Heart left ventricle (tissue), 16 donors: ENCODE results near the gene ERCC6L2. TPM values are rescaled to one million over a fixed set of nuclear protein-coding genes. Genes with fewer than 3 reads are reported as not detected.

Experiments
- ATAC-seq, 4 donors: fragments of 200-7000 bp; cut with Tn5 transposase; one replicate each; pipeline ENCODE4 v1.9.1; 2020 to 2022; ENCODE audit warnings: moderate library complexity in 4 of 4, mild to moderate bottlenecking in 3 of 4, moderate number of reproducible peaks in 1 of 4
- DNase-seq, 5 donors: peaks; one replicate each; pipeline ENCODE4 v3.0.0-alpha.2; 2020
- H3K27ac ChIP-seq, 12 donors: fragments of 200-600 bp; sonication (generic) in 4 of 12; one replicate each; pipeline versions ENCODE4 v1.5.0 to v1.8.0; 2016 to 2022; ENCODE audit warnings: mild to moderate bottlenecking in 2 of 12
- H3K27me3 ChIP-seq, 9 donors: fragments of 200-600 bp; sonication (generic) in 2 of 9; one replicate each; pipeline versions ENCODE4 v1.5.1 to v1.8.0; 2016 to 2022; ENCODE audit warnings: mild to moderate bottlenecking in 3 of 9
- H3K36me3 ChIP-seq, 9 donors: fragments of 200-600 bp; sonication (generic) in 2 of 9; one replicate each; pipeline versions ENCODE4 v1.5.0 to v1.8.0; 2018 to 2022; ENCODE audit warnings: mild to moderate bottlenecking in 2 of 9
- H3K4me1 ChIP-seq, 12 donors: fragments of 200-600 bp; sonication (generic) in 4 of 12; one replicate each; pipeline versions ENCODE4 v1.5.0 to v1.8.0; 2016 to 2022; ENCODE audit warnings: mild to moderate bottlenecking in 3 of 12
- H3K4me3 ChIP-seq, 12 donors: fragments of 200-600 bp; sonication (generic) in 4 of 12; one replicate each; pipeline versions ENCODE4 v1.5.0 to v1.8.0; 2017 to 2022; ENCODE audit warnings: mild to moderate bottlenecking in 9 of 12, moderate library complexity in 4 of 12
- H3K9me3 ChIP-seq, 12 donors: fragments of 200-600 bp; sonication (generic) in 4 of 12; one replicate each; pipeline versions ENCODE4 v1.5.0 to v1.8.0; 2016 to 2022; ENCODE audit warnings: mild to moderate bottlenecking in 1 of 12
- CTCF ChIP-seq, 12 donors: fragments of 200-600 bp; sonication (generic) in 4 of 12; IDR thresholded peaks; one replicate each; pipeline versions ENCODE4 v1.5.0 to v1.8.0; 2018 to 2022; ENCODE audit warnings: antibody characterized with exemption in 12 of 12, mild to moderate bottlenecking in 5 of 12
- POLR2A ChIP-seq, 2 donors: fragments of 450-650 bp; IDR thresholded peaks; one replicate each; pipeline ENCODE4 v1.6.1; 2017; ENCODE audit warnings: antibody characterized with exemption in 2 of 2, mild to moderate bottlenecking in 2 of 2, moderate library complexity in 2 of 2
- WGBS, 4 donors: extraction: QIAGEN DNeasy Blood & Tissue Kit in 2 of 4; methylation state at CpG; one replicate each; pipeline versions ENCODE4 v1.1.5 to v1.1.7; 2013 to 2018; 5-methylcytosine and 5-hydroxymethylcytosine counted together
- intact Hi-C, 10 donors: fragments of 100-400 bp; cut with DNase I; formaldehyde crosslinking; loops; one replicate each; pipeline versions ENCODE4 v1.11.1 to v1.14.2; 2022
- polyA plus RNA-seq, 2 donors: library from polyadenylated mRNA; stranded (reverse); fragments of 200-250 nt; gene quantifications; one replicate each; pipeline ENCODE4 v1.2.3, GENCODE V29; 2013
- total RNA-seq, 9 donors: library from RNA; depleted of rRNA in 2 of 9; stranded (reverse); fragments of >200 nt in 2 of 9; fragmentation: NEBNext Ultra II Directional in 3 of 9; extraction: Animal tissue kit (Norgen Biotek cat#: 25700) in 3 of 9; gene quantifications; one replicate each; pipeline versions ENCODE4 v1.1.0 to v1.2.4, GENCODE V29; 2016 to 2023
- donor health status: ischemic (EF 13 %, LVEDD 7.1; RV severe dilation, severe dysfunction).
- donor health status: healthy with polysubstance abuse.
- donor health status: DM: no; HTN: yes; CAD: no.
- donor health status: DM: no; HTN: no; CAD: no.
- donor health status: ischemic (EF 25% LVEDD 6.9; RV normal size, moderate dysfunction).
- donor health status: ischemic (EF 25% LVEDD 5.7; RV mildly dilated, moderate dysfunction).
- donor health status: healthy.
- donor health status: DM: yes; HTN: yes; CAD: no.
- donor health status: ischemic (EF 35%, LVEDD 5.7; RV mildly dilated, moderate dysfunction).
- donor health status: nonischemic (EF 11% LVEDD 7.7; RV severe dilation, severe dysfunction).
- donor health status: DM: yes; HTN: yes; CAD: no.
- donor health status: PGD.
- donor health status: ischemic (EF 29% LVEDD 5.4; RV normal size, mild dysfunction).
- donor health status: nonischemic (EF 23%, LVEDD 6.1; RV moderate dilation, normal function).

ERCC6L2 gene
- total and polyA plus RNA-seq, 11 donors = 4.0 to 46.8 (median 27.4) TPM

DNA sequence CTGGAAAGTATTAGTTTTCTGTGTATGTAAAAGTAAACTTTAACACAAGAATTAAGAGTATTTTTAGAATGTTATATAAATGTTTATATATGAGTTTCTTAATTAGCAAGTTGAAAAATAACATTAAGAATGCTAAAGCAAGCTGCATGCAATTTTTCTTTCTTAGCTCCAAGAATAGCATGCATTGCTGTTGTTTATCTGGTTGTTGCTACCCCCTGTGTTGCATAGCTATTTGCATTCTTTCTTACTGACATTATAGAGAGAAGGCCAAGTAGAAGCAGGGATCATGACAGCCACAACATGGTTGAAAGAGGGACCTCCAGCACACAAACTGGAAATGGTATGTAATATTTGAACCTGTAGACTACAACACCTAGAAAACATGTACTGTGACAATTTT lies 94.8 kb downstream of the ERCC6L2 start:
- Histone ChIP-seq H3K27me3 (no peaks in the 10 kb centered on the region), H3K4me1 (peaks cover 0 to 10% (median 0%) of the 10 kb centered on the region in 12 donors), H3K4me3 (no peak overlapping the region), H3K36me3 (peaks cover 0 to 64% (median 32%) of the 10 kb centered on the region in 9 donors), H3K9me3 (no peaks in the 10 kb centered on the region), H3K27ac (no peak overlapping the region)
- ATAC-seq (peak in 2 of 4 donors; percentile 36 to 50), DNase-seq (no peak)
- intact Hi-C loops = no loop called here
- TF ChIP-seq CTCF (IDR thresholded peaks at IDR 0.05) (no peak), POLR2A (IDR thresholded peaks at IDR 0.05) (no peak)

DNA sequence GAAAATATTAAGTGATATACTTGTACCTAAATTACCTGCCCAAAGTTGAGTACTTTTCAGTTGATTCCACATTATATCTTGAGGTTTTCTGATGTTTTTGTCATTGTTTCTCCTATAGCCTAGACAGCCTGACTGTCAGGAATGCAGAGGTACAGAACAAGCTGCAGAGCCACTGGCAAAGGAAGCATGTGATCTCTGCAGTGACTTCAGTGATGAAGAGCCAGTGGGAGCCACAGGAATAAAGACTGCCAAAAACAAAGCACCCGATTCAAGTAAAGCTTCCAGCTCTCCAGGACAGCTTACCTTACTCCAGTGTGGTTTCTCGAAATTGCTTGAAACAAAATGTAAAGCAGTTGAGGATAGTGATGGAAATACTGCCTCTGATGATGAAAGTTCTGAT lies 96.3 kb downstream of the ERCC6L2 start:
- intact Hi-C loops = no loop called here
- no peak overlapping the region for H3K4me3 ChIP-seq
- peak; percentile 57 to 78 (median 68) for ATAC-seq
- H3K27ac ChIP-seq = peak overlapping the region in 1 of 12 donors; percentile 25
- H3K36me3 ChIP-seq = peaks cover 0 to 57% (median 27%) of the 10 kb centered on the region in 9 donors
- 53 to 69% (median 61%) methylated on average over 2 of the region's 2 CpGs for WGBS, 4 donors
- DNase-seq = no peak
- no peaks in the 10 kb centered on the region for H3K27me3 ChIP-seq
- no peaks in the 10 kb centered on the region for H3K9me3 ChIP-seq
- peaks cover 0 to 3% (median 0%) of the 10 kb centered on the region in 12 donors for H3K4me1 ChIP-seq
- TF ChIP-seq CTCF (IDR thresholded peaks at IDR 0.05) = no peak
- no peak for TF ChIP-seq POLR2A (IDR thresholded peaks at IDR 0.05)

GRCh38 chr9:95974389-95974788 lies 98.9 kb downstream of the ERCC6L2 start:
- Histone ChIP-seq H3K36me3 (peaks cover 0 to 68% (median 50%) of the 10 kb centered on the region in 9 donors), H3K27ac (no peak overlapping the region), H3K4me1 (peaks cover 0 to 3% (median 0%) of the 10 kb centered on the region in 12 donors), H3K27me3 (no peaks in the 10 kb centered on the region), H3K4me3 (no peak overlapping the region), H3K9me3 (no peaks in the 10 kb centered on the region)
- no peak for TF ChIP-seq CTCF (IDR thresholded peaks at IDR 0.05)
- no peak for TF ChIP-seq POLR2A (IDR thresholded peaks at IDR 0.05)
- DNase-seq (no peak), ATAC-seq (no peak)
- intact Hi-C loops = no loop called here
- WGBS, 4 donors = 95 to 100% (median 98%) methylated on average over 1 of the region's 1 CpG

DNA sequence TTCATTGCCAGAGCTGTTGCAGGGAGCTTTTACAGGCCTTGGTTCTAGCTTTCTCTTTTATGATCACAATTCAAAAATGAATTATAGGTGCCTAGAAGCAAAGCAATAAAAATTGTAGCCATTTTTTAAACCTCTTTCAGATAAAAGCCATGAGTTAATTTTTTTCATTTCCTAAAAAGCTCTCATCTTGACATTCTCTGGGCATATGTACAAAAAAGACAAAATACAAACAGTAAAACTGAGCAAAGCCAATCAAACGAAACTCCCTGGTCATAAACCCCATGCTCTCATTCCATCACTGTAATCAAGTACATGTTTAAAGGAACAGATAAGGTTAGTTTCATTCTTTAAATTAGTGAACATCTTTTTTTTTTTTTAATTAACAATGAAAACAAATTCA lies 101.9 kb downstream of the ERCC6L2 start:
- intact Hi-C loops = no loop called here
- Histone ChIP-seq H3K36me3 (peaks cover 0 to 70% (median 32%) of the 10 kb centered on the region in 9 donors), H3K4me1 (no peaks in the 10 kb centered on the region), H3K4me3 (no peak overlapping the region), H3K27me3 (no peaks in the 10 kb centered on the region), H3K27ac (no peak overlapping the region), H3K9me3 (no peaks in the 10 kb centered on the region)
- TF ChIP-seq CTCF (IDR thresholded peaks at IDR 0.05) = no peak
- TF ChIP-seq POLR2A (IDR thresholded peaks at IDR 0.05) = no peak
- DNase-seq (no peak), ATAC-seq (no peak)
- WGBS, 4 donors = 94 to 96% (median 95%) methylated on average over 1 of the region's 1 CpG
